ENCODE data around the gene FGD6.

FGD6 gene

DNA sequence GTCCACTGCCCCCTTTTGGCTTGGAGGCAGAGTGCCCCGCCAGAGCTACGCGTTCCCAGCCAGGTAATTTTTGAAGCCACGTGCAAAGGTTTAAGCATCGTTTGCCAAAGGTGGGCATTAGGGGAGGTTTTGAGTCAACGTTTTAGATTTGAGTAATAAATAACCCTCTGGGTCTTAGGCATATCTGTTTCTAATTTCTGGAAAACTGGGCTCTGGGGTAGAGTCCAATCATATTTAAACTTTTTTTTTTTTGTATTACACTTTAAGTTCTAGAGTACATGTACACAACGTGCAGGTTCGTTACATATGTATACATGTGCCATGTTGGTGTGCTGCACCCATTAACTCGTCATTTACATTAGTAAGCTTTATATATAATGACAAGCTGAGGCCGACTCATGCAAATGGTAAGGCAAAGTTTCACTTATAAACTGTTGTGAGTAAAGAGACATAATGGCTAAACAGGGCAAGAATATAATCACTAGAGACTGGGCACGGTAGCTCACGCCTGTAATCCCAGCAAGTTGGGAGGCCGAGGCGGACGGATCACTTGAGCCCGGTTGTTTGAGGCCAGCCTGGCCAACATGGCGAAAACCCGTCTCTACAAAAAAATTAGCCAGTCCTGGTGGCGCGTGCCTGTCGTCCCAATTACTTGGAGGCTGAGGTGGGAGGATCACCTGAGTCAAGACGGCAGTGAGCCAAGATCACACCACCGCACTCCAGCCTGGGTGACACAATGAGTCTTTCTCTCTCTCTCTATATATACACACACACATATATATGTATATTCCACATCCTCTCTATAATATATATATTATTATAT is 143.4 kb downstream of the FGD6 start:
- no peak; the same call in 2 of the 3 replicates for ATAC-seq
- no peak for TF ChIP-seq ZFP3 (CRISPR knock-in tag; IDR thresholded peaks at IDR 0.05)
- TF ChIP-seq CSDC2 (CRISPR knock-in tag; IDR thresholded peaks at IDR 0.05), result no peak
- TF ChIP-seq, protein P1, sequence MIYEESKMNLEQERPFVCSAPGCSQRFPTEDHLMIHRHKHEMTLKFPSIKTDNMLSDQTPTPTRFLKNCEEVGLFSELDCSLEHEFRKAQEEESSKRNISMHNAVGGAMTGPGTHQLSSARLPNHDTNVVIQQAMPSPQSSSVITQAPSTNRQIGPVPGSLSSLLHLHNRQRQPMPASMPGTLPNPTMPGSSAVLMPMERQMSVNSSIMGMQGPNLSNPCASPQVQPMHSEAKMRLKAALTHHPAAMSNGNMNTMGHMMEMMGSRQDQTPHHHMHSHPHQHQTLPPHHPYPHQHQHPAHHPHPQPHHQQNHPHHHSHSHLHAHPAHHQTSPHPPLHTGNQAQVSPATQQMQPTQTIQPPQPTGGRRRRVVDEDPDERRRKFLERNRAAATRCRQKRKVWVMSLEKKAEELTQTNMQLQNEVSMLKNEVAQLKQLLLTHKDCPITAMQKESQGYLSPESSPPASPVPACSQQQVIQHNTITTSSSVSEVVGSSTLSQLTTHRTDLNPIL (CRISPR knock-in tag; IDR thresholded peaks at IDR 0.05; ENCODE audit: low read depth), result no peak
- no peak for TF ChIP-seq OSR1 (CRISPR knock-in tag; IDR thresholded peaks at IDR 0.05)
- TF ChIP-seq ZNF70 (CRISPR knock-in tag; IDR thresholded peaks at IDR 0.05), result no peak
- TF ChIP-seq, protein P2, sequence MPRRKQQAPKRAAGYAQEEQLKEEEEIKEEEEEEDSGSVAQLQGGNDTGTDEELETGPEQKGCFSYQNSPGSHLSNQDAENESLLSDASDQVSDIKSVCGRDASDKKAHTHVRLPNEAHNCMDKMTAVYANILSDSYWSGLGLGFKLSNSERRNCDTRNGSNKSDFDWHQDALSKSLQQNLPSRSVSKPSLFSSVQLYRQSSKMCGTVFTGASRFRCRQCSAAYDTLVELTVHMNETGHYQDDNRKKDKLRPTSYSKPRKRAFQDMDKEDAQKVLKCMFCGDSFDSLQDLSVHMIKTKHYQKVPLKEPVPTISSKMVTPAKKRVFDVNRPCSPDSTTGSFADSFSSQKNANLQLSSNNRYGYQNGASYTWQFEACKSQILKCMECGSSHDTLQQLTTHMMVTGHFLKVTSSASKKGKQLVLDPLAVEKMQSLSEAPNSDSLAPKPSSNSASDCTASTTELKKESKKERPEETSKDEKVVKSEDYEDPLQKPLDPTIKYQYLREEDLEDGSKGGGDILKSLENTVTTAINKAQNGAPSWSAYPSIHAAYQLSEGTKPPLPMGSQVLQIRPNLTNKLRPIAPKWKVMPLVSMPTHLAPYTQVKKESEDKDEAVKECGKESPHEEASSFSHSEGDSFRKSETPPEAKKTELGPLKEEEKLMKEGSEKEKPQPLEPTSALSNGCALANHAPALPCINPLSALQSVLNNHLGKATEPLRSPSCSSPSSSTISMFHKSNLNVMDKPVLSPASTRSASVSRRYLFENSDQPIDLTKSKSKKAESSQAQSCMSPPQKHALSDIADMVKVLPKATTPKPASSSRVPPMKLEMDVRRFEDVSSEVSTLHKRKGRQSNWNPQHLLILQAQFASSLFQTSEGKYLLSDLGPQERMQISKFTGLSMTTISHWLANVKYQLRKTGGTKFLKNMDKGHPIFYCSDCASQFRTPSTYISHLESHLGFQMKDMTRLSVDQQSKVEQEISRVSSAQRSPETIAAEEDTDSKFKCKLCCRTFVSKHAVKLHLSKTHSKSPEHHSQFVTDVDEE (CRISPR knock-in tag; IDR thresholded peaks at IDR 0.05), result no peak
- TF ChIP-seq TCF4 (CRISPR knock-in tag; IDR thresholded peaks at IDR 0.05; ENCODE audit: borderline replicate concordance), result no peak
- TF ChIP-seq, protein P3, sequence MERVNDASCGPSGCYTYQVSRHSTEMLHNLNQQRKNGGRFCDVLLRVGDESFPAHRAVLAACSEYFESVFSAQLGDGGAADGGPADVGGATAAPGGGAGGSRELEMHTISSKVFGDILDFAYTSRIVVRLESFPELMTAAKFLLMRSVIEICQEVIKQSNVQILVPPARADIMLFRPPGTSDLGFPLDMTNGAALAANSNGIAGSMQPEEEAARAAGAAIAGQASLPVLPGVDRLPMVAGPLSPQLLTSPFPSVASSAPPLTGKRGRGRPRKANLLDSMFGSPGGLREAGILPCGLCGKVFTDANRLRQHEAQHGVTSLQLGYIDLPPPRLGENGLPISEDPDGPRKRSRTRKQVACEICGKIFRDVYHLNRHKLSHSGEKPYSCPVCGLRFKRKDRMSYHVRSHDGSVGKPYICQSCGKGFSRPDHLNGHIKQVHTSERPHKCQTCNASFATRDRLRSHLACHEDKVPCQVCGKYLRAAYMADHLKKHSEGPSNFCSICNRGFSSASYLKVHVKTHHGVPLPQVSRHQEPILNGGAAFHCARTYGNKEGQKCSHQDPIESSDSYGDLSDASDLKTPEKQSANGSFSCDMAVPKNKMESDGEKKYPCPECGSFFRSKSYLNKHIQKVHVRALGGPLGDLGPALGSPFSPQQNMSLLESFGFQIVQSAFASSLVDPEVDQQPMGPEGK (CRISPR knock-in tag; IDR thresholded peaks at IDR 0.05; ENCODE audit: borderline replicate concordance), result no peak
- no peak for TF ChIP-seq BACH2 (CRISPR knock-in tag; IDR thresholded peaks at IDR 0.05; ENCODE audit: borderline replicate concordance)
- no peak for TF ChIP-seq ZC3H10 (CRISPR knock-in tag; IDR thresholded peaks at IDR 0.05)
- TF ChIP-seq RARB (CRISPR knock-in tag; IDR thresholded peaks at IDR 0.05), result no peak
- TF ChIP-seq ESRRG (CRISPR knock-in tag; IDR thresholded peaks at IDR 0.05), result no peak
- TF ChIP-seq, protein P4, sequence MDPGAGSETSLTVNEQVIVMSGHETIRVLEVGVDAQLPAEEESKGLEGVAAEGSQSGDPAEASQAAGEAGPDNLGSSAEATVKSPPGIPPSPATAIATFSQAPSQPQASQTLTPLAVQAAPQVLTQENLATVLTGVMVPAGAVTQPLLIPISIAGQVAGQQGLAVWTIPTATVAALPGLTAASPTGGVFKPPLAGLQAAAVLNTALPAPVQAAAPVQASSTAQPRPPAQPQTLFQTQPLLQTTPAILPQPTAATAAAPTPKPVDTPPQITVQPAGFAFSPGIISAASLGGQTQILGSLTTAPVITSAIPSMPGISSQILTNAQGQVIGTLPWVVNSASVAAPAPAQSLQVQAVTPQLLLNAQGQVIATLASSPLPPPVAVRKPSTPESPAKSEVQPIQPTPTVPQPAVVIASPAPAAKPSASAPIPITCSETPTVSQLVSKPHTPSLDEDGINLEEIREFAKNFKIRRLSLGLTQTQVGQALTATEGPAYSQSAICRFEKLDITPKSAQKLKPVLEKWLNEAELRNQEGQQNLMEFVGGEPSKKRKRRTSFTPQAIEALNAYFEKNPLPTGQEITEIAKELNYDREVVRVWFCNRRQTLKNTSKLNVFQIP (CRISPR knock-in tag; IDR thresholded peaks at IDR 0.05; ENCODE audit: borderline replicate concordance, low read depth), result no peak
- TF ChIP-seq ISL1 (CRISPR knock-in tag; IDR thresholded peaks at IDR 0.05), result no peak
- no peak for TF ChIP-seq ZFP30 (CRISPR knock-in tag; IDR thresholded peaks at IDR 0.05)
- TF ChIP-seq TOX (CRISPR knock-in tag; IDR thresholded peaks at IDR 0.05; ENCODE audit: borderline replicate concordance), result no peak
- no peak for TF ChIP-seq ZNF8 (CRISPR knock-in tag; IDR thresholded peaks at IDR 0.05)

DNA sequence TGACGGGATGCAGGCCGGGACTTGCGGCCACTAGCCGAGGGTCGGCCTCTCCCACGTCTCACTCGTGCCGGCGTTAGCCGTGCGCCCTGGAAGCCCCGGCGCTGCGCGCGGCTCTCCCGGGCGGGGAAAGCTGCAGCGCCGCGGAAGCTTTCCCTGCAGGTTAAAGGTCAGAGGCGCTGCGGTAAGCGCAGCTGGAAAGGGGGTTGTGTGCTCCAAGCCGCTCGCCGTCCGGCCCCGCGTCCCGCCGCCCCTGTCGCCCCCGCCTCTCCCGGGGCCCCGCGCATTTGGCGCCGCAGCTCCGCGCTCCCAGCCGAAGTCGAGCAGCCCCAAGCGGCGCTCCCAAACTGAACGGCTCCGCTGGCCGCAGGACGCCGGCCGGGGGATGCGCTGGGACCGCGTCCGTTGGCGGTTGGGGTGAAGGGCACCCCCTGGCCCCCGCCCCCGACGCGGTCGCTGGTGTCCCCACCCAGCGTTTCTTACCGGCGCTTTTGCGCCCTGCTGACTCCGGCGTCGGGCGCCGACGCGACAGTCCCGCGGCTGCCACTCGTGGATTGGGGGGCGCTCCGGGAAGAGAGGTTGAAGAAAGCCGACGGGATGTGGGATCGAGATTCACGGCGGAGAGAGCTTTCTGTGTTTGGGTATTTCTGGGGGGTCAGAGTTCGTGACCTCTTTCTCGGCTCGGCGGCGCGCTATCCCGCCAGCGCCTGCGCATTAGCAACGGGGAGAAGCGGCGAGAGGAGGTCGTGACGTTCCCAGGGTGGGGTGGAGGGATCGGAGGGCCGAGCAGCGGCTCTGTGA is 144.2 kb downstream of the FGD6 start, which contains the start of gene NR2C1:
Gene NR2C1 (minus strand): TSS at position 719 of the 798 bp plus-strand sequence. CDS start 6,234 bp downstream, outside the sequence.
- ATAC-seq, result peak; percentile 98
- TF ChIP-seq, protein P5, sequence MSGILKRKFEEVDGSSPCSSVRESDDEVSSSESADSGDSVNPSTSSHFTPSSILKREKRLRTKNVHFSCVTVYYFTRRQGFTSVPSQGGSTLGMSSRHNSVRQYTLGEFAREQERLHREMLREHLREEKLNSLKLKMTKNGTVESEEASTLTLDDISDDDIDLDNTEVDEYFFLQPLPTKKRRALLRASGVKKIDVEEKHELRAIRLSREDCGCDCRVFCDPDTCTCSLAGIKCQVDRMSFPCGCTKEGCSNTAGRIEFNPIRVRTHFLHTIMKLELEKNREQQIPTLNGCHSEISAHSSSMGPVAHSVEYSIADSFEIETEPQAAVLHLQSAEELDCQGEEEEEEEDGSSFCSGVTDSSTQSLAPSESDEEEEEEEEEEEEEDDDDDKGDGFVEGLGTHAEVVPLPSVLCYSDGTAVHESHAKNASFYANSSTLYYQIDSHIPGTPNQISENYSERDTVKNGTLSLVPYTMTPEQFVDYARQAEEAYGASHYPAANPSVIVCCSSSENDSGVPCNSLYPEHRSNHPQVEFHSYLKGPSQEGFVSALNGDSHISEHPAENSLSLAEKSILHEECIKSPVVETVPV (CRISPR knock-in tag; IDR thresholded peaks at IDR 0.05), result no peak
- TF ChIP-seq ZNF70 (CRISPR knock-in tag; IDR thresholded peaks at IDR 0.05), result no peak
- TF ChIP-seq ZNF8 (CRISPR knock-in tag; IDR thresholded peaks at IDR 0.05), result no peak
- no peak for TF ChIP-seq SNAI2 (CRISPR knock-in tag; IDR thresholded peaks at IDR 0.05)
- no peak for TF ChIP-seq PPARA (CRISPR knock-in tag; IDR thresholded peaks at IDR 0.05; ENCODE audit: borderline replicate concordance)
- no peak for TF ChIP-seq CSDC2 (CRISPR knock-in tag; IDR thresholded peaks at IDR 0.05)
- TF ChIP-seq ZNF565 (CRISPR knock-in tag; conservative IDR thresholded peaks at IDR 0.05; ENCODE audit: low read depth), result no peak
- TF ChIP-seq BACH2 (CRISPR knock-in tag; IDR thresholded peaks at IDR 0.05; ENCODE audit: borderline replicate concordance), result no peak
- no peak for TF ChIP-seq ISL1 (CRISPR knock-in tag; IDR thresholded peaks at IDR 0.05)
- TF ChIP-seq RARB (CRISPR knock-in tag; IDR thresholded peaks at IDR 0.05), result no peak
- TF ChIP-seq TOX (CRISPR knock-in tag; IDR thresholded peaks at IDR 0.05; ENCODE audit: borderline replicate concordance), result no peak
- TF ChIP-seq, protein P4 (CRISPR knock-in tag; IDR thresholded peaks at IDR 0.05; ENCODE audit: borderline replicate concordance, low read depth), result no peak
- TF ChIP-seq ZFP30 (CRISPR knock-in tag; IDR thresholded peaks at IDR 0.05), result no peak
- TF ChIP-seq, protein P1 (CRISPR knock-in tag; IDR thresholded peaks at IDR 0.05; ENCODE audit: low read depth), result no peak
- TF ChIP-seq TCF4 (CRISPR knock-in tag; IDR thresholded peaks at IDR 0.05; ENCODE audit: borderline replicate concordance), result no peak
- no peak for TF ChIP-seq ARNTL (CRISPR knock-in tag; IDR thresholded peaks at IDR 0.05; ENCODE audit: borderline replicate concordance, low read depth)
- no peak for TF ChIP-seq ZC3H10 (CRISPR knock-in tag; IDR thresholded peaks at IDR 0.05)
